HepG2 (cell line): ENCODE measurements around the gene FANCD2OS. TPM values are rescaled to one million over a fixed set of nuclear protein-coding genes. Genes with fewer than 3 reads are reported as not detected.

ENCODE experiments used
- ADNP ChIP-seq: sonication (generic); formaldehyde crosslinking; IDR thresholded peaks from 2 replicates; pipeline ENCODE4 v1.4.0; 2020; ENCODE audit warnings: missing genetic modification reagents
- AGO2 ChIP-seq: fragments of 200-400 bp; formaldehyde crosslinking; optimal IDR thresholded peaks from 2 replicates; pipeline ENCODE3; 2017; ENCODE audit warnings: mild to moderate bottlenecking, low read depth, low read length, moderate library complexity
- CHD2 ChIP-seq: IDR thresholded peaks from 2 replicates; pipeline ENCODE4 v1.6.1; 2011; ENCODE audit warnings: low read depth, low read length, improper control_type of control experiment
- KLF6 ChIP-seq: IDR thresholded peaks from 2 replicates; pipeline ENCODE4 v1.8.0; 2016; ENCODE audit warnings: missing biosample characterization, missing genetic modification reagents
- NFKB2 ChIP-seq: sonication (generic); formaldehyde crosslinking; IDR thresholded peaks from 2 replicates; pipeline ENCODE4 v1.4.0; 2020; ENCODE audit warnings: missing genetic modification reagents, borderline replicate concordance
- RFXAP ChIP-seq: sonication (generic); formaldehyde crosslinking; IDR thresholded peaks from 2 replicates; pipeline ENCODE4 v1.4.0; 2020; ENCODE audit warnings: missing genetic modification reagents, borderline replicate concordance
- SNAI1 ChIP-seq: sonication (generic); formaldehyde crosslinking; IDR thresholded peaks from 2 replicates; pipeline ENCODE4 v1.5.0; 2020; ENCODE audit warnings: mild to moderate bottlenecking, missing genetic modification reagents, borderline replicate concordance
- ZHX2 ChIP-seq, 2 experiments: sonication (generic) in 1 of 2; formaldehyde crosslinking in 1 of 2; IDR thresholded peaks; 2 replicates each; pipeline versions ENCODE4 v1.6.1 to v1.9.0; 2014 to 2022; ENCODE audit warnings: antibody characterized with exemption in 1 of 2, borderline replicate concordance in 1 of 2, inconsistent platforms in 1 of 2, low read depth in 1 of 2, missing genetic modification reagents in 1 of 2
- ZNF337 ChIP-seq: sonication (generic); formaldehyde crosslinking; IDR thresholded peaks from 2 replicates; pipeline ENCODE4 v1.5.1; 2020; ENCODE audit warnings: missing genetic modification reagents, low read depth, mild to moderate bottlenecking, borderline replicate concordance
- ZNF33A ChIP-seq: sonication (generic); formaldehyde crosslinking; IDR thresholded peaks from 2 replicates; pipeline ENCODE4 v1.5.1; 2020; ENCODE audit warnings: missing genetic modification reagents, mild to moderate bottlenecking, moderate library complexity, borderline replicate concordance
- ZNF33B ChIP-seq: sonication (generic); formaldehyde crosslinking; IDR thresholded peaks from 2 replicates; pipeline ENCODE4 v1.5.1; 2020; ENCODE audit warnings: mild to moderate bottlenecking, missing genetic modification reagents
- ZNF44 ChIP-seq: sonication (generic); formaldehyde crosslinking; IDR thresholded peaks from 2 replicates; pipeline ENCODE4 v1.5.1; 2020; ENCODE audit warnings: mild to moderate bottlenecking, missing genetic modification reagents
- ZNF460 ChIP-seq: sonication (generic); formaldehyde crosslinking; IDR thresholded peaks from 2 replicates; pipeline ENCODE4 v1.5.1; 2020; ENCODE audit warnings: missing genetic modification reagents, mild to moderate bottlenecking, borderline replicate concordance
- ZNF549 ChIP-seq: sonication (generic); formaldehyde crosslinking; IDR thresholded peaks from 2 replicates; pipeline ENCODE4 v1.5.0; 2020; ENCODE audit warnings: missing genetic modification reagents
- ZNF883 ChIP-seq: sonication (generic); formaldehyde crosslinking; IDR thresholded peaks from 2 replicates; pipeline ENCODE4 v1.5.1; 2020; ENCODE audit warnings: mild to moderate bottlenecking, missing genetic modification reagents; ENCODE audit errors: not compliant biosample characterization
- polyA plus RNA-seq, 8 experiments: library from polyadenylated mRNA; depleted of rRNA in 3 of 8; stranded (reverse) in 7 of 8; unstranded in 1 of 8; fragments of >200 nt; fragmentation: Illumina TruSeq in 4 of 8; extraction: Trizol in 4 of 8; gene quantifications; 2 replicates each; pipeline versions ENCODE4 v1.2.1 to v1.2.3, GENCODE V29; 2011 to 2016; ENCODE audit warnings: low read depth in 4 of 8, missing spikeins in 1 of 8, mixed read lengths in 1 of 8; ENCODE audit not compliant: insufficient read depth in 1 of 8
- total RNA-seq, 5 experiments: library from RNA; depleted of rRNA; stranded (reverse); fragments of >200 nt; fragmentation: Illumina TruSeq; extraction: Trizol; gene quantifications; 2 replicates each; pipeline ENCODE4 v1.2.3, GENCODE V29; 2016; ENCODE audit warnings: low read depth in 1 of 5
- TF ChIP-seq, protein P1 (sequence below): sonication (generic); formaldehyde crosslinking; IDR thresholded peaks from 2 replicates; pipeline ENCODE4 v1.8.0; 2022; ENCODE audit warnings: missing genetic modification reagents, mild to moderate bottlenecking, borderline replicate concordance
- TF ChIP-seq, protein P2 (sequence below): sonication (generic); formaldehyde crosslinking; IDR thresholded peaks from 2 replicates; pipeline ENCODE4 v1.5.1; 2020; ENCODE audit warnings: missing genetic modification reagents, mild to moderate bottlenecking, borderline replicate concordance

Gene FANCD2OS
- total and polyA plus RNA-seq, 2 of the 13 experiments (the other 11 are each of a cell fraction or from before 2014, with no cell fraction given): not detected

DNA sequence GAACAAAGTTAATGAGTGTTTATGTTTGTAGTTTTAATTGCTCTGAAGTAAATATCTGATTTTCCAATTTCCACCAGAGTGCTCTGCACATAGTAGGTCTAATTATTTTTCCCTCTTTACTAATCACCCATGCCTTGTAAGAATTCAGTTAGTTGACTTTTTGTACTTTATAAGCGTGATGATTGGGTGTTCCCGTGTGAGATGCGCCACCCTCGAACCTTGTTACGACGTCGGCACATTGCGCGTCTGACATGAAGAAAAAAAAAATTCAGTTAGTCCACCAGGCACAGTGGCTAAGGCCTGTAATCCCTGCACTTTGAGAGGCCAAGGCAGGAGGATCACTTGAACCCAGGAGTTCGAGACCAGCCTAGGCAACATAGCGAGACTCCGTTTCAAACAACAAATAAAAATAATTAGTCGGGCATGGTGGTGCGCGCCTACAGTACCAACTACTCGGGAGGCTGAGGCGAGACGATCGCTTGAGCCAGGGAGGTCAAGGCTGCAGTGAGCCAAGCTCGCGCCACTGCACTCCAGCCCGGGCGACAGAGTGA, 33.0 kb upstream of the FANCD2OS start (continued):
- TF ChIP-seq ZHX2 (IDR thresholded peaks at IDR 0.05; ENCODE audit: low read depth) (no peak), ZHX2 (CRISPR knock-in tag; IDR thresholded peaks at IDR 0.05; ENCODE audit: borderline replicate concordance) (0 out of 2 replicates have a peak, but pooled peaks have one; percentile 3), ZNF33A (0 out of 2 replicates have a peak, but pooled peaks have one; percentile 12), ZNF44 (0 out of 2 replicates have a peak, but pooled peaks have one; percentile 57), ZNF337 (0 out of 2 replicates have a peak, but pooled peaks have one; percentile 56), CHD2 (no peak), RFXAP (CRISPR knock-in tag) (0 out of 2 replicates have a peak, but pooled peaks have one; percentile 27), NFKB2 (CRISPR knock-in tag) (no peak; the same call in 1 of the 2 replicates), ZNF883 (CRISPR knock-in tag) (peak; percentile 8), ZNF33B (CRISPR knock-in tag) (0 out of 2 replicates have a peak, but pooled peaks have one; percentile 20), ZNF549 (CRISPR knock-in tag) (no peak), KLF6 (CRISPR knock-in tag) (no peak), ADNP (CRISPR knock-in tag) (no peak), SNAI1 (no peak), AGO2 (no peak), ZNF460 (peak; percentile 42; the same call in 1 of the 2 replicates)
- TF ChIP-seq, protein P1, sequence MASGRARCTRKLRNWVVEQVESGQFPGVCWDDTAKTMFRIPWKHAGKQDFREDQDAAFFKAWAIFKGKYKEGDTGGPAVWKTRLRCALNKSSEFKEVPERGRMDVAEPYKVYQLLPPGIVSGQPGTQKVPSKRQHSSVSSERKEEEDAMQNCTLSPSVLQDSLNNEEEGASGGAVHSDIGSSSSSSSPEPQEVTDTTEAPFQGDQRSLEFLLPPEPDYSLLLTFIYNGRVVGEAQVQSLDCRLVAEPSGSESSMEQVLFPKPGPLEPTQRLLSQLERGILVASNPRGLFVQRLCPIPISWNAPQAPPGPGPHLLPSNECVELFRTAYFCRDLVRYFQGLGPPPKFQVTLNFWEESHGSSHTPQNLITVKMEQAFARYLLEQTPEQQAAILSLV (CRISPR knock-in tag): no peak
- TF ChIP-seq, protein P2, sequence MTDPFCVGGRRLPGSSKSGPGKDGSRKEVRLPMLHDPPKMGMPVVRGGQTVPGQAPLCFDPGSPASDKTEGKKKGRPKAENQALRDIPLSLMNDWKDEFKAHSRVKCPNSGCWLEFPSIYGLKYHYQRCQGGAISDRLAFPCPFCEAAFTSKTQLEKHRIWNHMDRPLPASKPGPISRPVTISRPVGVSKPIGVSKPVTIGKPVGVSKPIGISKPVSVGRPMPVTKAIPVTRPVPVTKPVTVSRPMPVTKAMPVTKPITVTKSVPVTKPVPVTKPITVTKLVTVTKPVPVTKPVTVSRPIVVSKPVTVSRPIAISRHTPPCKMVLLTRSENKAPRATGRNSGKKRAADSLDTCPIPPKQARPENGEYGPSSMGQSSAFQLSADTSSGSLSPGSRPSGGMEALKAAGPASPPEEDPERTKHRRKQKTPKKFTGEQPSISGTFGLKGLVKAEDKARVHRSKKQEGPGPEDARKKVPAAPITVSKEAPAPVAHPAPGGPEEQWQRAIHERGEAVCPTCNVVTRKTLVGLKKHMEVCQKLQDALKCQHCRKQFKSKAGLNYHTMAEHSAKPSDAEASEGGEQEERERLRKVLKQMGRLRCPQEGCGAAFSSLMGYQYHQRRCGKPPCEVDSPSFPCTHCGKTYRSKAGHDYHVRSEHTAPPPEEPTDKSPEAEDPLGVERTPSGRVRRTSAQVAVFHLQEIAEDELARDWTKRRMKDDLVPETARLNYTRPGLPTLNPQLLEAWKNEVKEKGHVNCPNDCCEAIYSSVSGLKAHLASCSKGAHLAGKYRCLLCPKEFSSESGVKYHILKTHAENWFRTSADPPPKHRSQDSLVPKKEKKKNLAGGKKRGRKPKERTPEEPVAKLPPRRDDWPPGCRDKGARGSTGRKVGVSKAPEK (CRISPR knock-in tag): no peak
